ENCODE results near the gene SLC44A3.

Gene SLC44A3

GRCh38 chr1:94912263-94913184 is 92.4 kb downstream of the SLC44A3 start:
- no peak for DNase-seq

DNA sequence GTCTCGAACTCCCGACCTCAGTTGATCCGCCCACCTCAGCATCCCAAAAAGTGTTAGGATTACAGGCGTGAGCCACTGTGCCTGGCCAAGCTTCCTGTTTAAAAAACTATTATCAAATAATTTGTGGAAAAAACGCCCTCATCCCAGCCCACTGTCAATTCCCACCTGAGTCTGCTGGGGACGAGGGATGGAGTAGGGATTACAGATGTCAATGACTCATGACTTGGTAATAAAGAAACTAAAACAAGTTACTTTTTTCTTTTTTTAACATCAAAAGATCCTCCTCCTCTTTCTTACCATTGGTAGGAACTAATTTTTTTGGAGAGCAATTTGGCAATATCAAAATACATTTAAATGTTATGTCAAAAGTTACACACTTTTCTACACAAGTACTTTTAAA is 97.1 kb downstream of the SLC44A3 start:
- no peak for DNase-seq

- peak; percentile 90 for DNase-seq
Measured at GRCh38 chr1:94919241-94920030, 99.3 kb downstream of the SLC44A3 start.

DNA sequence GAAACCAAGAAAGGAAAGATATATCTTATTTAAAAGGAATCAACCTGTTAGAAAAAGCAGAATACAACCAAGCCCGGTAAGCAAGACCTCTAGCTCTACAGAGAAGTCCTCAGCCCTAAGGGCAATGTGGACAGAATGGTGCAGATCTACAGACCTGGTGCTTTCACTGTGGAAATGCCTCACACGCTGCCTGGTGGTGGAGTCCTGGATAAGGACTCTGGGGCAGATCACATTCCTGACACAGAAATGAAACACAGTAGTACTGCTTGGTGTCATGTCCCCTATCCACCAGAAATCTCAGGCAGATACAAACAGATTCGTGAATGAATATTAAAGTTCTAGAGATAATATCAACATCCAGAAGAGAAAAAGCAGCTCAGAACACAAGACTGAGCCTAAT is 99.9 kb downstream of the SLC44A3 start:
- DNase-seq: no peak

DNA sequence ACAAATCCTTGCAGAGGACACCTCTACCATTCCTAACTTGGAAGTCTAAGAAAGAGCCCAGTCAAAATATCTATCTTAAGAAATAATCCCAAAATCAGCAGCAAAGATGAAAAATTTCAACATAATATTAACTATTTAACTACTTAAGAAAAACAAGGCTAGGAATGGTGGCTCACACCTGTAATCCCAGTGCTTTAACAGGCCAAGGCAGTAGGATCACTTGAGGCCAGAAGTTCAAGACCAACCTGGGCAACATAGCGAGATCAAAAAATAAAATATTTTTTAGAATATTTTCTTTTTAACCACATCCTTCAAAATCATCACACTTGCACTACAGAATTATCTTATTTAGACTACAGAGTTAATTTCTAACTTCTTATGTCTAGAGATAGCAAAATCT is 101.8 kb downstream of the SLC44A3 start:
- DNase-seq: no peak

GRCh38 chr1:94922761-94923331 is 102.7 kb downstream of the SLC44A3 start:
- DNase-seq: peak; percentile 44

GRCh38 chr1:94925004-94925403 is 104.8 kb downstream of the SLC44A3 start:
- no peak for DNase-seq

GRCh38 chr1:94925561-94926125 is 105.5 kb downstream of the SLC44A3 start:
- peak; percentile 71 for DNase-seq

DNA sequence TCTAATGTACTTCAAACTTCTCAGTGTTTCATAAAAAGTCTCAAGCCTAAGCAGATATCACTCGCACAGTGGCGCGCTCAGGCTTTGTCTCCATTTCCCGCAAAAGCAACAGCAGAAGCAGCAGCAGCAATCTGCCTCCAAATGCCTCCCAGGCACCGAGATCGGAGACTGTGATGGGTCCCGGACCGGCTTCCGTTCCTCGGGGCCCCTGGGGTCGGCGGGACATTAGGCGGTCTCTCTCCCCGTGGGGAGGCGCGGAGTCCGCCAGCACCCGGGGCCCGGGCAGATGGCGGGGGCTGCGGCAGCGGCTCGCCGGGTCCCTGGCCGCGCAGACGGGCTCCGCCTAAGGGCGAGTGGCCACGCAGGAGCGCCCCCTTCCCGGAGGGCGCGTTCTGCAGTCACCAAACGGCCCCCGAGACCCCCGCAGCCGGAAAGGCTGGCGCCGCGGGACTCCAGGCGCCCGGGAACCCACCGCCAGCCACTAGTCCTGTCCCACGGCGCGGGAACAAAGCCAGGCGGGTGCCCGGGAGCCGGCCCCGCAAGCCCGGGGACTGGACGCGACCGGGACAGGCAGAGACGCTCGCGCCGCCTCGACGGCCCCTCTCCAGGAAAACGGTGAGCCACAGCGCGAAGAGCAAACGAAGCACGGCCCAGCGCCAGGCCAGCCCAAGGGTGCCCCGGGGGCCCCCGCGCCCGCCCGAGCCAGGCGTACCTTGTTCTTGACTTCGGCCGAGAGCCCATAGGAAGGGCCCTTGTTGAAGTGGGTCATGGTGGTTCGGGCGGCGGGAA is 106.2 kb downstream of the SLC44A3 start:
- no peak for DNase-seq

- peak; percentile 60 for DNase-seq
Measured at GRCh38 chr1:94926915-94927404, 106.8 kb downstream of the SLC44A3 start, which contains the start of gene CNN3. Gene CNN3 (minus strand): TSS chr1:94927110. CDS start chr1:94926894, 216 bp downstream.

DNA sequence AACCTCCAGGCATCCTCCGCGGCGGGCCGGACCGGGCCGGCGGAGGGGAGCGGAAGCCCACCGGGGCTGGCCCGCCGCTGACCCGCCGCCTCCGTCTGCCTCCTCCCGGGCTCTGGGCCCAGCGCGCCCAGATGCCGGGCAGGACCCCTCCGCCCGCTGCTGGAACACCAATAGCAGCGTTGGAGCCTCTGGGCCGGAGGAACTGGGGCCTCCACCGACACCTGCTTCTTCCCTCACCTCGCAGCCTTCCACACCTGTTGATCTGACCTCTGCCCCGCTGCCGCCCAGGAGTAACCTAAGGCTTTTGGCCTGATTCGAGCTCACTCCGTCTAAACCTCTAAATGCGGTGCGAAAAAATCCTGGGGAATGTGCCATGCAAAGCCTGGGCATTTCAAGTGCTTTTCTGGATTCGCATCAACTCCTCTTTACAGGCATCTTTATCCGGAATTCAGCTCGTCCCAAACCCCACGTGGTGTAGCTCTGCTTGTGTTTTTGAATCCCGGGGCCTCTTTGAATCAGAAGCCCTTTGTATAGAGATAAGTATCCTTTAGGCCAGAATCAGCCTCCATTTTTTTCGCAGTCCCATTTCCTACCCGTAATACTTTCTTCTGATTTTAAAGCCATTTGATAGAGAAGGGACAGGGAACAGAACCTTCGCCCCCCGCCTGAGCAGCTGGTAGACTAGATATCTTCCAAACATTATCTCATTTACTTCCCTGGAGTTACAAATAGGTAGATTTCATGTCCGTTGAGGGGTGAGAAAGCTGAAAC is 107.4 kb downstream of the SLC44A3 start:
- DNase-seq: peak; percentile 77

DNA sequence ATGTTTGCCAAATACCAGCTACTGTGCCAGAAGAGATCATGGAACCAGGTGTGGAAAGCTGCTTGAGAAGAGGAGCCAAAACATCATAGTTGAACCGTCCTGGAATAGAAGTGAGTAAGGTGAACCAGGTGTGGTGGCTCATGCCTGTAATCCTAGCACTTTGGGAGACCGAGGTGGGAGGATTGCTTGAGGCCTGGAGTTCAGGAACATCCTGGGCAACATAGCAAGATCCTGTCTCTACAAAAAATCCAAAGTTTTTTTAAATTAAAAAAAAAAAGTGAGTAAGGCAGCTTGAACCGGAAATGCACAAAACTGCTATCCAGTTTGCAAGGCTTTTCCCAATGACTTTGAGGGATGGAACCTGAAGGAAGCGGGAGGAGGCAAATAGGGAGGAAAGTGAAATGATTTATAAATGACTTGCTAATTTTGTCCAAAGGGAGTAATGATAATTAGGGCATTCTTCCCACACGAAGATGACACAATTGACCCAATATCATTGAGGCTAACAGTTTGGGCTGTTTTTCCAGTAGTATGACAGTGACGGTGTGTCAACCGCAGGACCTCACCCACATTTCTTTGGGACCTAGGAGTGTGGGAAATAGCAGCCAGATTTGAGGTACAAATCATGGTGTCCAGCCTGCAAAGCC is 108.3 kb downstream of the SLC44A3 start:
- DNase-seq: no peak

GRCh38 chr1:94929351-94930217 is 109.4 kb downstream of the SLC44A3 start:
- DNase-seq: no peak

DNA sequence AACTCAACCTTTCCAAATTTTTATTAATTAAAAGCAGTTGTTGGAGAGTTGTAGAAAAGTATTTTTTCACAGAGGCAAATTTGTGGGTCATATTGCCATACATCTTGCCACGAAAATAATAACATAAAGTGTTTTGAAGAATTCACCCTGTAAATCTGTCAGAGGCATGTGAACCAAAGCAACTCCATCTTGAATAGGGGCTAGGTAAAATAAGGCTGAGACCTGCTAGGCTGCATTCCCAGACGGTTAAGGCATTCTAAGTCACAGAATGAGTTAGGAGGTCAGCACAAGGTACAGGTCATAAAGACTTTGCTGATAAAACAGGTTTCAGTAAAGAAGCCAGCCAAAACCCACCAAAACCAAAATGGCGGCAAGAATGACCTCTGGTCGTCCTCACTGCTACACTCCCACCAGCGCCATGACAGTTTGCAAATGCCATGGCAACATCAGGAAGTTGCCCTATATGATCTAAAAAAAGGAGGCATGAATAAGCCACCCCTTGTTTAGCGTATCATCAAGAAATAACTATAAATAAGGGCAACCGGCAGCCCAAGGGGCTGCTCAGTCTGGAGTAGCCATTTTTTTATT is 111.2 kb downstream of the SLC44A3 start:
- DNase-seq: no peak

DNA sequence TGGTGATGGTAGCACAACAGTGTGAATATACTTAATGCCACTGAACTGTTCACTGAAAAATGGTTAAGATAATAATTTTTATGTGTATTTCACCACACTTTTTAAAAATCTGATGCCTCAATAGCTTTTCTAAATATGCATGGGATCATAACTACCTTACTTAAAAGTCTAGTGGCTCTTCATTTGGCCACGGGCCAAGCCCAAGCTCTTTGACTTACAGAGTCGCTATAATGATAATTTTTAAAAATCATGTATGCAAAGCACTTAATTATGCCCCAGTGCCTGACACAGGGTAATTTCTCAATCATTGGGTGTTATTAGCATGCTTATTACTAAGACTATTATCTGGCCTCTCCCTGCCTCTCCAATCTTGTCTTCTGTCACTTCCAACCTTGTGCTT is 114.4 kb downstream of the SLC44A3 start:
- DNase-seq: no peak

DNA sequence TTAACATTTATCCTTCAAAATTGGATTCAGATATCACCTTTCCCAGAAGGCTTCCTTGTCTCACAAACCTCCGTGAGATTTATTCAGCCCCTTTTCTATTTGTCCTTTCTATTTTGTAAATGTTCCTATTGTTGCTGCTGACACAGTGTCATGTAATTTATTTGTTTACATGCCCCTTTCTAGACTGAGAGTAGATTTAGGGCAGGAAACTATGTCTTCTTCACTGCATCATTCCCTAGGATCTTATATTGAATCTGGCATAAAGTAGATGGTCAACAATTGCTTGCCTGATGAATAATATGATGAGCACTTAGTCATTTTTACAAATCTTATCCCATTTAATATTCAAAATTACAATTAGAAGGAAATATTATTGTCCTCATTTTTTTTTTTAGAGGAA is 114.9 kb downstream of the SLC44A3 start:
- DNase-seq: no peak

DNA sequence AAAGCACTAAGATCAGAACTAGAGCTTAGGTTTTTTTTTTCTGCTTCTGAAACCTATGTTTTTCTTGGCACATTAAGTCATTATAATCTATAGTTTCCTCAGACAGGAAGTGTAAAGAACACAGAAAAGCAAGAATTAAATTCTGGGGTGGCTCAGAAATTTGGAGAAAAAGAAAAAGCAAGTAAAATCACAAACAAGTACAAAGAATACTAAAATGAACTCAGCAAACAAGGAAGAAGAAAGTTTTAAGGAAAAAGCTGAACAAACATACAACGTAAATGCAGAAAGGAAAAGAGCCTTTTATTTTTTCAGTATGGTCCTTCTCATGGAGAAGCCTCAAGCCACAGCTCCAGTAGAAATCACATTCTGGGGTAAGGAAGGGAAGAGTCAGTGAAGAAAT is 115.3 kb downstream of the SLC44A3 start:
- no peak for DNase-seq

DNA sequence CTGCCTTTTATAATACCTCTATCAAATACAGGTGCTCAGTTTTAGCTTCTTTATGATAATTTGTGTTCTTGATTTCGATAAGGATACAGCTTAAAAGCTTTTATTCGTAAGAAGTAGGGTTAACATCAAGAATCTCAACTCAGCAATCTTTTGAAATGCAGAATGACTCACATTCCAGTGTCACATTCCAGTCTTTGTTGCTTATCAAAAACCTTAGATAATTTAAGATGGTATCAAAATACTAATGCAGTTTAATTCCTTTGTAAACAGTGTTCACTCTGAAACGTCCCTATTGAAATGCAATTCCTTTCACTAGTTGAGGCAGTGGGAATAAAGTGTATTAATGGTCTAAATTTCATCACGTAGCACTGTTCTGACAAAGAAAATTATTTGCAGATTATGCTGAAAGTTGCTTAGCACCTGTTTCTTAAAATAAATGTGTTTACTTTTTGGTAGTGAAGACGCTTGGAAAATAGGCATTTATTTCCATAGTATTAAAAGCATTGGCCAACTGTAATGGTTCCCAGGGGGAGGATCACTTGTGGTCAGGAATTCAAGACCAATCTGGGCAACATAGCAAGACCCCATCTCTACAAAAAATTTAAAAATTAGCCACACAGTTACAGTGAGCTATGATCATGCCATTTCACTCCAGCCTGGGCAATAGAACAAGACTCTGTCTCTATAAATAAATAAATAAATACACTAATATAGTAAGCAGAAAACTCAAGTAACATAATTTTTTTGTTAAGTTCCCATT is 116.9 kb downstream of the SLC44A3 start:
- DNase-seq: no peak

GRCh38 chr1:94937820-94938219 is 117.7 kb downstream of the SLC44A3 start:
- DNase-seq: no peak

All from NCI-H2029 treated with DMSO at 0.1 percent for 48 hours (cell line).